Lung (tissue), 12 donors: ENCODE results near the gene NTM. TPM values are rescaled to one million over a fixed set of nuclear protein-coding genes. Genes with fewer than 3 reads are reported as not detected.

Experiments used
- ATAC-seq: fragments of 200-7000 bp; cut with Tn5 transposase; one replicate; pipeline ENCODE4 v1.9.1; 2020; ENCODE audit warnings: moderate number of reproducible peaks; ENCODE audit not compliant: insufficient read depth, low FRiP score
- DNase-seq, 3 donors: peaks; one replicate each; pipeline ENCODE4 v3.0.0-alpha.2; 2013 to 2017
- H3K27ac ChIP-seq, 2 donors: one replicate each; pipeline ENCODE4 v1.5.1; 2013; ENCODE audit warnings: mild to moderate bottlenecking in 2 of 2, moderate library complexity in 2 of 2, control low read depth in 1 of 2, inconsistent platforms in 1 of 2, low read depth in 1 of 2, low read length in 1 of 2
- H3K27me3 ChIP-seq, 3 donors: one replicate each; pipeline ENCODE4 v1.5.1; 2013; ENCODE audit warnings: low read length in 2 of 3; ENCODE audit not compliant: control insufficient read depth in 3 of 3, insufficient read depth in 3 of 3
- H3K36me3 ChIP-seq, 4 donors: one replicate each; pipeline ENCODE4 v1.5.1; 2013; ENCODE audit warnings: low read length in 4 of 4, mild to moderate bottlenecking in 1 of 4, moderate library complexity in 1 of 4; ENCODE audit not compliant: control insufficient read depth in 4 of 4, insufficient read depth in 4 of 4
- H3K4me1 ChIP-seq, 5 donors: one replicate each; pipeline ENCODE4 v1.5.1; 2013; ENCODE audit warnings: low read length in 5 of 5, mild to moderate bottlenecking in 2 of 5, moderate library complexity in 1 of 5; ENCODE audit not compliant: control insufficient read depth in 5 of 5, insufficient read depth in 5 of 5
- H3K4me3 ChIP-seq: one replicate; pipeline ENCODE4 v1.5.1; 2013; ENCODE audit warnings: mild to moderate bottlenecking, control low read depth, moderate library complexity
- H3K9ac ChIP-seq, 2 donors: one replicate each; pipeline ENCODE4 v1.5.1; 2013; ENCODE audit warnings: low read length in 2 of 2, control low read depth in 1 of 2; ENCODE audit not compliant: insufficient read depth in 1 of 2
- H3K9me3 ChIP-seq, 4 donors: one replicate each; pipeline ENCODE4 v1.5.1; 2013; ENCODE audit warnings: low read length in 3 of 4, mild to moderate bottlenecking in 1 of 4, moderate library complexity in 1 of 4; ENCODE audit not compliant: control insufficient read depth in 4 of 4, insufficient read depth in 3 of 4
- CTCF ChIP-seq: IDR thresholded peaks from 2 replicates; pipeline ENCODE4 v1.5.1; 2012; ENCODE audit warnings: mild to moderate bottlenecking; ENCODE audit errors: control extremely low read depth, extremely low read depth
- WGBS, 2 donors: extraction: QIAGEN DNeasy Blood & Tissue Kit; methylation state at CpG; one replicate each; pipeline ENCODE4 v1.1.7; 2013; 5-methylcytosine and 5-hydroxymethylcytosine counted together
- polyA plus RNA-seq, 2 donors: library from polyadenylated mRNA; stranded (reverse); fragments of 200-250 nt; gene quantifications; one replicate each; pipeline ENCODE4 v1.2.1, GENCODE V29; 2013
- total RNA-seq, 2 donors: library from RNA; depleted of rRNA in 1 of 2; stranded (reverse); fragments of >200 nt in 1 of 2; gene quantifications; one replicate each; pipeline ENCODE4 v1.2.1, GENCODE V29; 2014 to 2021
- donor health status: control.
- donor health status: control.
- donor health status: Bipolar disorder and iron deficiency.
- donor health status: healthy.
- donor health status: DM: yes; HTN: yes; CAD: no.

The NTM gene
- total and polyA plus RNA-seq, 4 donors: 0.39 to 30.9 (median 7.2) TPM

GRCh38 chr11:131511794-131512193, 141.4 kb downstream of the NTM start:
- Histone ChIP-seq H3K4me1 (no peaks in the 10 kb centered on the region), H3K9ac (no peak overlapping the region), H3K9me3 (peaks cover 0 to 2% (median 0%) of the 10 kb centered on the region in 4 donors), H3K4me3 (no peak overlapping the region), H3K27me3 (no peaks in the 10 kb centered on the region), H3K27ac (no peak overlapping the region), H3K36me3 (no peaks in the 10 kb centered on the region)
- TF ChIP-seq CTCF: no peak
- ATAC-seq (no peak), DNase-seq (peak; percentile 12 to 32 (median 18))
- 48% methylated on average over 9 of the region's 9 CpGs for WGBS, 2 donors

GRCh38 chr11:131512228-131512627, 141.8 kb downstream of the NTM start:
- no peak overlapping the region for H3K27ac ChIP-seq
- no peaks in the 10 kb centered on the region for H3K4me1 ChIP-seq
- TF ChIP-seq CTCF: no peak
- H3K4me3 ChIP-seq: no peak overlapping the region
- DNase-seq (no peak), ATAC-seq (no peak)
- H3K9ac ChIP-seq: no peak overlapping the region
- peaks cover 0 to 2% (median 0%) of the 10 kb centered on the region in 4 donors for H3K9me3 ChIP-seq
- 73 to 82% methylated on average over 3 of the region's 3 CpGs for WGBS, 2 donors
- H3K36me3 ChIP-seq: no peaks in the 10 kb centered on the region
- H3K27me3 ChIP-seq: no peaks in the 10 kb centered on the region

GRCh38 chr11:131514062-131514461, 143.6 kb downstream of the NTM start:
- no peaks in the 10 kb centered on the region for H3K36me3 ChIP-seq
- DNase-seq (no peak), ATAC-seq (no peak)
- no peak for TF ChIP-seq CTCF
- H3K27me3 ChIP-seq: no peaks in the 10 kb centered on the region
- H3K9me3 ChIP-seq: peaks cover 0 to 2% (median 0%) of the 10 kb centered on the region in 4 donors
- H3K9ac ChIP-seq: no peak overlapping the region
- H3K4me1 ChIP-seq: no peaks in the 10 kb centered on the region
- no peak overlapping the region for H3K4me3 ChIP-seq
- no peak overlapping the region for H3K27ac ChIP-seq
- WGBS, 2 donors: 68 to 79% methylated on average over 6 of the region's 6 CpGs

- ATAC-seq (no peak), DNase-seq (no peak)
- Histone ChIP-seq H3K4me1 (no peaks in the 10 kb centered on the region), H3K9me3 (peaks cover 0 to 2% (median 0%) of the 10 kb centered on the region in 4 donors), H3K4me3 (no peak overlapping the region), H3K9ac (no peak overlapping the region), H3K36me3 (no peaks in the 10 kb centered on the region), H3K27ac (no peak overlapping the region), H3K27me3 (no peaks in the 10 kb centered on the region)
- no peak for TF ChIP-seq CTCF
- 14 to 23% methylated on average over 1 of the region's 1 CpG for WGBS, 2 donors
These were observed 148.0 kb downstream of the NTM start for GRCh38 chr11:131518305-131518838.
